ENCODE measurements around the gene BTNL9. TPM values are rescaled to one million over a fixed set of nuclear protein-coding genes. Genes with fewer than 3 reads are reported as not detected.

The BTNL9 gene
- total and polyA plus RNA-seq, 9 of the 15 experiments (the other 6 are each of a cell fraction or from before 2014, with no cell fraction given): 3.7 to 86.7 (median 29.4) TPM

DNA sequence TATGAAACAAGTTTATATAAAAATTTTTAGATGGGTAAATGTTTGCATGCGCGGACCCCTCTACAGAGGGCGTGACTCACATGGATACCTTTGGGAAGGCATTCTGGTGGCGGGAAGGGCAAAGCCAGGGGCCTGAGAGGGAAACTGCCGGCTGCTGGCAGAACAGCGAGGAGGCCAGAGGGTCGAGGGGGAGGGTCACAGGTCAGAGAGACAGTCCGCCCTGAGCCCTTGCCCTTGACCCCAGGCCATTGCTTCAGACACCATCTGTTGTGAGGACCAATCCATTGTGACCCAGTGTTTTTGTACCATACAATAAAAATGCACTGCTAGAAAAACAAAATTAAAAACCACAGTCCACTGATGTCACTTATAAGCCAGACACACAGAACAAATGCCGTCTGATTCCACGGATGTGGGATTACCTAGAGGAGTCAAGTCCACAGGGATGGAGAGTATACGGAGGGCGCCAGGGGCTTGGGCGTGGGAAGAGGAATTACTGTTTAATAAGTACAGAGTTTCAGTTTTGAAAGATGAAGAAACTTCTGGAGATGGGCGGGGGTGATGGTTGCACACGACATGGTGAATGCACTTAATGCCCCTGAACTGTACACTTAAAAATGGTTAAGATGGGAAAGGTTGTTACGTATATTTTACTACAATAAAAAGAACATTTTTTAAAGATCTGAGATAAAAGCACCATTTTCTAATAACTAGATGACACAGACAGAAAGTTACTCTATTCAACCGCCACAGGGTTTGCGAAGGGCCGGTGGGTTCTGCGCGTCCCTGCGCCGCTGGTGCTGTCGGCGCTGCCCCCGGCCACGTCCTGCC is 12.0 kb downstream of the BTNL9 start (continued):
- TF ChIP-seq, protein P1, sequence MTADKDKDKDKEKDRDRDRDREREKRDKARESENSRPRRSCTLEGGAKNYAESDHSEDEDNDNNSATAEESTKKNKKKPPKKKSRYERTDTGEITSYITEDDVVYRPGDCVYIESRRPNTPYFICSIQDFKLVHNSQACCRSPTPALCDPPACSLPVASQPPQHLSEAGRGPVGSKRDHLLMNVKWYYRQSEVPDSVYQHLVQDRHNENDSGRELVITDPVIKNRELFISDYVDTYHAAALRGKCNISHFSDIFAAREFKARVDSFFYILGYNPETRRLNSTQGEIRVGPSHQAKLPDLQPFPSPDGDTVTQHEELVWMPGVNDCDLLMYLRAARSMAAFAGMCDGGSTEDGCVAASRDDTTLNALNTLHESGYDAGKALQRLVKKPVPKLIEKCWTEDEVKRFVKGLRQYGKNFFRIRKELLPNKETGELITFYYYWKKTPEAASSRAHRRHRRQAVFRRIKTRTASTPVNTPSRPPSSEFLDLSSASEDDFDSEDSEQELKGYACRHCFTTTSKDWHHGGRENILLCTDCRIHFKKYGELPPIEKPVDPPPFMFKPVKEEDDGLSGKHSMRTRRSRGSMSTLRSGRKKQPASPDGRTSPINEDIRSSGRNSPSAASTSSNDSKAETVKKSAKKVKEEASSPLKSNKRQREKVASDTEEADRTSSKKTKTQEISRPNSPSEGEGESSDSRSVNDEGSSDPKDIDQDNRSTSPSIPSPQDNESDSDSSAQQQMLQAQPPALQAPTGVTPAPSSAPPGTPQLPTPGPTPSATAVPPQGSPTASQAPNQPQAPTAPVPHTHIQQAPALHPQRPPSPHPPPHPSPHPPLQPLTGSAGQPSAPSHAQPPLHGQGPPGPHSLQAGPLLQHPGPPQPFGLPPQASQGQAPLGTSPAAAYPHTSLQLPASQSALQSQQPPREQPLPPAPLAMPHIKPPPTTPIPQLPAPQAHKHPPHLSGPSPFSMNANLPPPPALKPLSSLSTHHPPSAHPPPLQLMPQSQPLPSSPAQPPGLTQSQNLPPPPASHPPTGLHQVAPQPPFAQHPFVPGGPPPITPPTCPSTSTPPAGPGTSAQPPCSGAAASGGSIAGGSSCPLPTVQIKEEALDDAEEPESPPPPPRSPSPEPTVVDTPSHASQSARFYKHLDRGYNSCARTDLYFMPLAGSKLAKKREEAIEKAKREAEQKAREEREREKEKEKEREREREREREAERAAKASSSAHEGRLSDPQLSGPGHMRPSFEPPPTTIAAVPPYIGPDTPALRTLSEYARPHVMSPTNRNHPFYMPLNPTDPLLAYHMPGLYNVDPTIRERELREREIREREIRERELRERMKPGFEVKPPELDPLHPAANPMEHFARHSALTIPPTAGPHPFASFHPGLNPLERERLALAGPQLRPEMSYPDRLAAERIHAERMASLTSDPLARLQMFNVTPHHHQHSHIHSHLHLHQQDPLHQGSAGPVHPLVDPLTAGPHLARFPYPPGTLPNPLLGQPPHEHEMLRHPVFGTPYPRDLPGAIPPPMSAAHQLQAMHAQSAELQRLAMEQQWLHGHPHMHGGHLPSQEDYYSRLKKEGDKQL (CRISPR knock-in tag; IDR thresholded peaks at IDR 0.05; ENCODE audit: borderline replicate concordance): 0 out of 2 replicates have a peak, but pooled peaks have one; percentile 35
- TF ChIP-seq, protein P2, sequence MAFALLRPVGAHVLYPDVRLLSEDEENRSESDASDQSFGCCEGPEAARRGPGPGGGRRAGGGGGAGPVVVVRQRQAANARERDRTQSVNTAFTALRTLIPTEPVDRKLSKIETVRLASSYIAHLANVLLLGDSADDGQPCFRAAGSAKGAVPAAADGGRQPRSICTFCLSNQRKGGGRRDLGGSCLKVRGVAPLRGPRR (CRISPR knock-in tag; IDR thresholded peaks at IDR 0.05): no peak
- no peak for TF ChIP-seq ZKSCAN1 (IDR thresholded peaks at IDR 0.05; ENCODE audit: low read depth, low read length)
- no peak for TF ChIP-seq FIP1L1 (IDR thresholded peaks at IDR 0.05; ENCODE audit: low read depth, low read length, poor library complexity, severe bottlenecking)
- TF ChIP-seq ETV6 (IDR thresholded peaks at IDR 0.05; ENCODE audit: borderline replicate concordance in 1 of 2, low read depth in 2 of 2, low read length in 1 of 2): 0 out of 4 replicates have a peak, but pooled peaks of 1 of the 2 experiments have one; percentile 21
- no peak for TF ChIP-seq ETV6 (CRISPR knock-in tag; IDR thresholded peaks at IDR 0.05; ENCODE audit: borderline replicate concordance)
- TF ChIP-seq SNIP1 (IDR thresholded peaks at IDR 0.05; ENCODE audit: low read depth): no peak
- no peak for TF ChIP-seq BRD9 (IDR thresholded peaks at IDR 0.05; ENCODE audit: low read depth, partially characterized antibody)
- no peak for TF ChIP-seq GATA2 (CRISPR knock-in tag; IDR thresholded peaks at IDR 0.05)
- TF ChIP-seq XRCC5 (IDR thresholded peaks at IDR 0.05; ENCODE audit: low read depth, low read length): no peak
- TF ChIP-seq, protein P3, sequence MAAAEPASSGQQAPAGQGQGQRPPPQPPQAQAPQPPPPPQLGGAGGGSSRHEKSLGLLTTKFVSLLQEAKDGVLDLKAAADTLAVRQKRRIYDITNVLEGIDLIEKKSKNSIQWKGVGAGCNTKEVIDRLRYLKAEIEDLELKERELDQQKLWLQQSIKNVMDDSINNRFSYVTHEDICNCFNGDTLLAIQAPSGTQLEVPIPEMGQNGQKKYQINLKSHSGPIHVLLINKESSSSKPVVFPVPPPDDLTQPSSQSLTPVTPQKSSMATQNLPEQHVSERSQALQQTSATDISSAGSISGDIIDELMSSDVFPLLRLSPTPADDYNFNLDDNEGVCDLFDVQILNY (CRISPR knock-in tag; IDR thresholded peaks at IDR 0.05): no peak
- TF ChIP-seq KLF16 (IDR thresholded peaks at IDR 0.05): no peak
